ENCODE results near the gene PCNX2. TPM values are rescaled to one million over a fixed set of nuclear protein-coding genes. Genes with fewer than 3 reads are reported as not detected.

The PCNX2 gene
- total and polyA plus RNA-seq, 10 of the 15 experiments (the other 5 are each of a cell fraction or from before 2014, with no cell fraction given) = 2.1 to 16.4 (median 8.1) TPM

GRCh38 chr1:233005156-233005555 lies 290.4 kb downstream of the PCNX2 start:
- ATAC-seq = no peak
- no peak overlapping the region for H3K4me2 ChIP-seq (ENCODE audit: control insufficient read depth, insufficient read depth)
- TF ChIP-seq RCOR1 (conservative IDR thresholded peaks at IDR 0.05; ENCODE audit: low read depth, low read length) (no peak), SREBF2 (IDR thresholded peaks at IDR 0.05; ENCODE audit: low read length) (no peak), BCL11A (IDR thresholded peaks at IDR 0.05; ENCODE audit: low read depth, low read length) (no peak), IRF3 (IDR thresholded peaks at IDR 0.05) (no peak), ELK1 (IDR thresholded peaks at IDR 0.05; ENCODE audit: low read depth, low read length) (no peak), YY1 (IDR thresholded peaks at IDR 0.05; ENCODE audit: low read depth, low read length) (no peak), ZNF24 (IDR thresholded peaks at IDR 0.05) (no peak), NR2C2 (IDR thresholded peaks at IDR 0.05; ENCODE audit: borderline replicate concordance, control insufficient read depth, insufficient read length, low read depth) (no peak), RAD51 (IDR thresholded peaks at IDR 0.05) (no peak), RUNX3 (IDR thresholded peaks at IDR 0.05; ENCODE audit: low read length) (no peak), MTA3 (IDR thresholded peaks at IDR 0.05; ENCODE audit: borderline replicate concordance, low read length) (no peak), ZBTB33 (IDR thresholded peaks at IDR 0.05) (no peak), MEF2B (IDR thresholded peaks at IDR 0.05; ENCODE audit: partially characterized antibody, poor library complexity, severe bottlenecking) (no peak), EGR1 (IDR thresholded peaks at IDR 0.05; ENCODE audit: borderline replicate concordance in 1 of 2, low read depth in 2 of 2, low read length in 2 of 2) (no peak), CREM (IDR thresholded peaks at IDR 0.05; ENCODE audit: low read depth) (no peak), SUZ12 (IDR thresholded peaks at IDR 0.05; ENCODE audit: unreplicated experiment) (no peak), SMAD1 (IDR thresholded peaks at IDR 0.05; ENCODE audit: low read depth, partially characterized antibody) (no peak), RB1 (IDR thresholded peaks at IDR 0.05; ENCODE audit: borderline replicate concordance) (no peak)
- WGBS (ENCODE audit: insufficient coverage, insufficient replicate concordance, low lambda C conversion rate, missing lambda C conversion rate) = 96% methylated on average over 5 of the region's 5 CpGs
- no peak for DNase-seq (ENCODE audit: low read depth, low spot score)
- BruUV-seq (replicated peaks) = no TSS peak
- H3K4me1 ChIP-seq (ENCODE audit: control insufficient read depth, insufficient read depth, low read length) = no peaks in the 10 kb centered on the region
- ChIA-PET CTCF (interaction anchor here (0.6 kb wide), 1 partner anchor 1106 kb away, joined by 3 read pairs; no protein-coding TSS in a partner anchor), RAD21 (ENCODE audit: unreplicated experiment) (no interaction called here), SMC1A (ENCODE audit: uncharacterized antibody, unreplicated experiment) (no interaction called here), POLR2A (no interaction called here)
- no peaks in the 10 kb centered on the region for H3K79me2 ChIP-seq (ENCODE audit: control insufficient read depth, insufficient read depth, low read length)
- H3K4me3 ChIP-seq = no peak overlapping the region
- H3K9me3 ChIP-seq (replicated peaks; ENCODE audit: control insufficient read depth, insufficient read depth, low read length) = no peaks in the 10 kb centered on the region
- H3K9ac ChIP-seq (ENCODE audit: control insufficient read depth, insufficient read depth, low read length) = no peak overlapping the region
- in situ Hi-C loops (cut with MboI) (no loop called here), intact Hi-C loops (cut with micrococcal nuclease; ENCODE audit: unreplicated experiment) (no loop called here)
- no peak for FAIRE-seq
- no peaks in the 10 kb centered on the region for H4K20me1 ChIP-seq (ENCODE audit: control insufficient read depth, insufficient read depth)
- H3K27me3 ChIP-seq (replicated peaks in 1 of 2; ENCODE audit: control insufficient read depth in 2 of 2, insufficient read depth in 2 of 2, low read length in 1 of 2) = no peaks in the 10 kb centered on the region
- no peaks in the 10 kb centered on the region for H3K36me3 ChIP-seq (ENCODE audit: control insufficient read depth in 2 of 2, insufficient read depth in 2 of 2, low read length in 1 of 2)
- no peak overlapping the region for H3K27ac ChIP-seq (ENCODE audit: control insufficient read depth, insufficient read depth)
- H2AFZ ChIP-seq (ENCODE audit: control insufficient read depth, low read depth, low read length) = no peak overlapping the region

Measured in GM12878 (cell line).